ENCODE data around the gene ARAP1.

The ARAP1 gene

DNA sequence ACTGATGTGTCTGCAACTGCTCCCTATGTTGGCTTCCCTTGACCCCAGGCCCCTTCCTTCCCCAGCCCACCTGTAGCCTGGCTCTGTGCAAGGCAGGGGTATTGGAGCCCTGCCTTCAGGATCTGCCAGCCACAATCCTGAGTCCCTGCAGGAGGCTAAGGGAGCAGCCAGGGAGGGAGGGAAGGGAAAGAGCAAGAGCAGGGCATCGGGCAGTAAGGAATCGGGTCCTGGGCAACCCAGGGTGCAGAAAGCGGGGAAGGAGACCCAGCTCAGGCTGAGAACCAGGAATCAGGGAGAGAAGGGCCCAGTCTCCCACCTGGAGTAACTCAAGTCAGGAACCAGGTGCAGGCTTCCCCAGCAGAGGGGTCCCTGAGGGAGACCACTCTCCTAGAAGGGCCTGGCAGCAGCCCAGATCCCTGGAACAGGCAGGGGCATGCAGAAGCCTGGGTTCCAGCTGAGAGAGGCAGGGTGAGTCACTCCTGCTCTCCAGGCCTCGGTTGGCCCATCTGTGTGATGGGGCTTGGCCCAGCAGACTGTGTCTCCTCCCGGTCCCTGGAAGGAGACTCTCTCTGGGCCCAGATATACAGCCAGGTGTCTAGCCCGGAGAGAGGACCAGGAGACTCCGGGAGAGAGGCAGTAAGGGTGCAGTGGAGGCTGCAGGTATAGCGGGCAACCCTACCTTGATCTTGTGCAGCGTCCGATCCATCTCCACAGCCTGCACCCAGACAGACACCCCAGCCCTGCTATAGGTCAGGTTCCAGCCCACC is 28.3 kb upstream of the ARAP1 start:
- DNase-seq (ENCODE audit: low spot score) = no peak

DNA sequence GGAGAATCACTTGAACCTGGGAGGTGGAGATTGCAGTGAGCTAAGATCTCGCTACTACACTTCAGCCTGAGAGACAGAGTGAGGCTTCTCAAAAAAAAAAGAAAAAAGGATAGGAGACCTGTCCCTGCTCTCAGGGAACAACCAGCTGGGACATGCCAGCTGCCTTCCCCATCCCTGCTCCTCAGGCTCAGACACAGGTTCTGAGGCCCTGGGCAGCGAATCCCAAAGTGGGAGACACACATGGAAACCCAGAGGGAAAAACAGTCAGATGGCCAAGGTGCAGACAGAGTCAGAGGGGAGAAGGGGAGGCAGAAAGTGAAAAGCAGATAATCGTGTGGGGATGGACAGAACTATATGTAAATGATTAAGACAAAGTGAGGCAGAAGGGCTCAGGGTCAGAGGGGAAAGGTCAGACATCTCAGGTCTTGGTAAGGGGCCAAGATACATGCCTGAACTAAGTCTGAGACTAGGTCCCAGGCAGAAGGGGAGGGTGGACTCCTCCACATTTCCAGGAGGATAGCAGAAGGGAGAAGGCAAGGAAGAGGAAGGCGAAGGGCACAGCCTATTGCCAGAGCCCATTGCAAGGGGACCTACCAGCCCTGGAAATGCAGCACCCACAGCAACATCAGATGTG is 27.4 kb upstream of the ARAP1 start:
- DNase-seq (ENCODE audit: low spot score) = no peak

DNA sequence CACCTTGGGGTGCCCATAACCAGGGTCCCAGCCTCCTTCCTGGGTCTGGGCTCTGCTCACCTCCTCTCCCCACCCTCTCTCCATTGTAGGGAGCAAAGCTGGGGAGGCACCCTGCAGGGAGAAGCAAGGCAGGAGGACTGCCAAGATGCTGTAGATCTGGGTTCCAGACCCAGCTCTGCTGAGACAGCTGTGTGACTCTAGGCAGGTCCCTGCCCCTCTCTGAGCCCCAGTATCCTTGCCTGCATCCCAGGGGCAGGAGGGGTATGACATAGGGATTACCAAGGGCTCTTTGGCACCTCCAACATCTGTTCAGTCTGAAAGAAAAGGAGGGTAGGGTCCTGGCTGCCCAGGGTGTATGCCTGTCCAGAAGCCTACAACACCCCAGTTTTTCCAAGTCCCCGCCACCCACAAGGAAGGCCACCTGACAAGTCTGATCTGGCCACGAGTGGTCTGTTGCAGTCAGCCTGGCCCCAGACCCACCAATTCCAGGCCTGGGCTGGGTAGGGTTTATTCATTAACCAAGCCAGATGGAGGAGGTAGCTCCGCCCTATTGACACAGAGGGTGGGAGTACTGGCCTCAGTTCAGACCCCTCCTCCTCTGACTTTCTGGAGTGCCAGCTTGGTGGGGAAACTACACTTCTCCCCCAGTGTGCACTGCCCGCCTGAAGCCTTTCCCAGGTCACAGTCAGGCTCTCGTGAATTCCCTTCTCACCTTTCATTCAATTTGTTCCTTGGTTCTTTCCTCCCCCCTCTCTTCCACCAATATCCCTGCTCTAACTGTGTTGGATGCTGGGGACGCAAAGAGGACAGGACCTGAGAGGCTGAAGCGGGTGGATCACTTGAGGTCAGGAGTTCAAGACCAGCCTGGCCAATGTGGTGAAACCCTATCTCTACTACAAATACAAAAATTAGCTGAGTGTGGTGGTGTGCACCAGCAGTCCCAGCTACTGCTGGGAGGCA is 26.6 kb upstream of the ARAP1 start:
- DNase-seq (ENCODE audit: low spot score) = no peak

DNA sequence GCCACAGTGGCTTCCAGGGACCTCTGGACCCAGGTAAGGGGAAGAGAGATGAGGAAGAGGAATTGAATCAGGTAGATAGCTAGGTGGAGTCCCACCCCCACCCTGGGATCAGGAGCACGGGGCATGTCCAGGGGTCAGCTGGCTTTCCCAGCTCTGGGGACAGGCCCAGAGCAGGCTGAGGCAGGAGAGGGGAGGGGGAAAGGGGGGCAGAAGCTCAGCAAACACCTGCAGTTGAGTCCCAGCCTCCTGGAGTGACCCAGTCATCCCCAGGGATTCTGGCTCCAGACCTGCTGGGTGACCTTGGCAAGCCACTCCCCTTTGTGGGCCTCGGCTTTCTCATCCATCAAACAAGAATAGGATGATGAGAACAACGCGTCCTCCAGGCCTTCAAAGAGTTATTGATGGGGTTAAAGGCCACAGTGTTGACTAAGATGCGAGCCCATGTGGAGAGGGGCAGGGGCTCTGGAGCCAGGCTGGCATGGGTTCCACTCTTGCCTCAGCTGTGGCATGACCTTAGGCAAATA is 25.6 kb upstream of the ARAP1 start:
- peak; percentile 67 for DNase-seq (ENCODE audit: low spot score)

DNA sequence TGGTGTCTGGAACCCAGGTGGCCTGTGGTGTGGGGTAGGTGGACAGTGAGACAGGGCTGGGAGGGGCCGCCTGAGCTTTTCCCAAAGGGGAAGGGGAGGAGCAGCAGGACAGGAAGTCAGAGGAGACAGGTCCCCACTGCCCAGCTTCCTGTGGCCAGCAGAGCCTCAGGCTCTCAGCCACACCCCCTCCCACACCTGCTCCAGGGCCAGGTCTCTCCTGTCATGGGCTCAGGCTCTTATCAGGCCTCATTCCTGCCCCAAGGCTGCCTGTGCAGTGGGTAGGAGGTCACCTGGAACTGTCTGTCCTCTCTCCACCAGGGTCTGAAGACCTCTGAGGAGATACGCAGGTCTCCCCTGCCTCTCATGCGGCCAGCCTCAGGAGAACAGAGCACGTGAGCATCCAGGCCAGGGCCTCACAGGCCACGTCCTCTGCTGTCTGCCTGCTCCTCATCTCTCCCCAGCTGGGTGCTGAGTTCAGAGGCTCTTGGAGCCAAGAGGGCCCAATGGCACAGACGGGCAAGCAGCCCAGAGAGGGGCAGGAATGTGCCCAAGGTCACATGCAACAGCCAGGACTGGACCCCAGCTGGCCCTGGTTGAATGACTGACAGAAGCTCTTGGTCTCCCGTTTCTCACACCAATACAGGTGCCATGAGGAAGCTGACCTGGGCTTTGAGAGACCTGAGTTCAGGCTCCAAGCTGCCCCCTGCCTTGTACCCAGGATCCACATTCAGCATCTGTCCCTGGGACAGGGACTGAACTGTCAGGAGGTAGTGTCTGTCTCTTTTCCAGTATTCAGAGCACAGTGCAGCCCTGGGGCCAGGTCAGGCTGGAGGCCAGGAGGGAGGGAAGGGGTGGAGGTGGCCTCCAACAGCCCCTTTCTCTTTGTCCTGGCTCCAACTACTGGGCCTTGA is 24.9 kb upstream of the ARAP1 start:
- DNase-seq (ENCODE audit: low spot score) = no peak

DNA sequence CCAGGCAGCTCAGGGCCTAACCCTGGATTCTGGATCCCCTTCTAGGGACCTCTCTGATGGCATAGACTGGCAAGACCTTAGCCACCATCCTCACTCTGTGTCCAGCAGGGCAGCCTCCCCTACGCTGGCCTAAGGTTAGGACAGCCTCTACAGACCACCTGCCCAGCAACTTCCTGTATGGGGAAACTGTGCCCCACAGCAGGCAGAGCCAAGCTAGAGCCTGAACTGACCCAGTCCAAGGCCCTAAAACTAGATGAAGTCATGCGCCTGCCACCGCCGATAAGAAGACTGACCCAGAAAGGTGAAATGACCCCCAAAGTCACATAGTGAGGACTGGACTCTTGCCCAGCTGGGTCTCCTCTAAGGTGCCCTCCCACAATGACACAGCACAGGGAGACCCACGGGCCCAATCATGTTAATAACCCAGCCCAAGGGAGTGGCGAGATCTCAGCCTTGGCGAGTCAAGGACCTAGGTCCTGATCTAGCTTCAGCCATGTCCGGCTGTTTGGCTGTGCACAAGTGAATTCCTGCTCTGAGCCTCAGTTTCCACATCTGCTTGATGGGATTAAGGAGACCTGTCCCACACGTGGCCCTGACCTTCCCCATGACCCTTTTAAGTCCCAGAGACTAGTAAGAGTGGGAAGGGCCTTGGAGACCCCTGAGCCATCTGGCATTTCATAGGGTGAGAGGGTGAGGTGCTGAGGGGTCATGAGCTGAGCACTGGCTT is 24.1 kb upstream of the ARAP1 start:
- no peak for DNase-seq (ENCODE audit: low spot score)

DNA sequence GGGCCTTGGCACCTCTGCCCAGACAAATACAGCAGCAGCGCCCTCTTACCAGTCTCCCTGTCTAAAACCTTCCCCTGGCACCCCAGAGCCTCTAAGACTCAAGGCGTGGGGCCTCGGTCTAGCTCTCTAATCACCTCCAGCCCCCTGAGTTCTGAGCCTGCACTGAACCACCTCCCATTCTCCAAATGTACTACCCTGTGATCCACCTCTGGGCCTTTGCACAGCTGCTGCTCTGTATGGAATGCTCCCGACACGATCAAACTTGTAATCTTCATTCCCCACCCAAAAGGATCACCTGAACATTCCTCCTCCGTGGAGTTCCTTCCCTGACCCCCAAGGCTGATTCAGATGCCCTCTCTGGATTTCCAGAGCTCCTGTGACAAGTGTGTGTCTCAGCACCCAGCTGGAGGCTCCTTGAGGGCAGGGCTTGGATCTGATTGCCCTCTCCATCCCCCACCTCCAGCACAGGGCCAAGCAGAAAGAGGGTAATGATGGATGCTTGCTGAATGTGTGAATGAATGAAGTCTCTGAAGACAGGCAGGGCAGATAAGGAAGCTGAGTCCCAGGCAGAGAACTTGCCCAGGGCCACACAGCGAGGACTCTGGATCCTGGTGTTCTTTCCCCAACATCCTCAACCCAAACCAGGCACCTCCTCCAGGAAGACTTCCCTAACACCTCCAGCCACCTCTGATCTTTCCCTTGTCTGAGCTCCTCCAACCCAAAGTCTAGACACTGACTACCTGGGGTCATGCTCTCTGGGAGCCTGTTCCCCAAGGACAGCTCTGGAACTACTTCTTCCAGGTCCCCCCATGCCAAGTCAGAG is 23.3 kb upstream of the ARAP1 start:
- DNase-seq (ENCODE audit: low spot score) = no peak

DNA sequence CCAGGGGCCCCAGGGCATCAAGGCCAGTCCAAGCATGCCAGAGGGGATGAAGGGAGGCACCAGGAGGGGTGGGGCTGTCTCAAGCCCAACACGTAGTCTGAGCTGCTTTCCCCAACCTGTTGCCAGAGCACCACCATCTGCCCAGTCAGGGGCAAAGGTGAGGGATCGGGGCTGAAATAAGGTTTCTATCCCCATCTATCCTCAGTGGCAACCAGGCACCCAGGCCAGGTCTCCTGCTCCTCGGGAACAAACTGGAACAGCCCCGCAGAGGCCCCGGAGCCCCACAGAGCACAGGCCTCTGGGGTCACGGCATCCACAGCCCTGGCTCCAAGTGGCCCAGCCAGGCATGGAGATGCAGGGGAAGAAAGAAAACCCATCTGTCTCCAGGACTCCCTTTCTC is 22.3 kb upstream of the ARAP1 start:
- no peak for DNase-seq (ENCODE audit: low spot score)

DNA sequence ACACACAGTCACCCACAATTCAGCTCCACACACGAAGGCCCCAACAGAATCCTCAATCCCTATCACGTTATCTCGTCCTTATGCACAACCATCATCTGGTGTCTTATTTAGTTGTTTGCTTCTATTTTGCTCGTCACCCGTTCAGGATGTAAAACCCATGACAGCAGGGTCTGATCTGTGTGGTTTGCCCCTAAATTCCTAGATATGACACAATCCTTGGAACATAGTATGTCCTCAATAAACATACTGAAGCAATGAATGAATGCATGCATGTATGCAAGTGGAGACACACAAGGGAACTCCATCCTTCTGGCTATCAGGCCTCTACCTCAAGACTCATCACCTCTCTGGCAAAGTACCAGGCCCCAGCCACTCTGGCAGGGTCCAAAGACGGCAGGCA is 21.5 kb upstream of the ARAP1 start:
- no peak for DNase-seq (ENCODE audit: low spot score)

DNA sequence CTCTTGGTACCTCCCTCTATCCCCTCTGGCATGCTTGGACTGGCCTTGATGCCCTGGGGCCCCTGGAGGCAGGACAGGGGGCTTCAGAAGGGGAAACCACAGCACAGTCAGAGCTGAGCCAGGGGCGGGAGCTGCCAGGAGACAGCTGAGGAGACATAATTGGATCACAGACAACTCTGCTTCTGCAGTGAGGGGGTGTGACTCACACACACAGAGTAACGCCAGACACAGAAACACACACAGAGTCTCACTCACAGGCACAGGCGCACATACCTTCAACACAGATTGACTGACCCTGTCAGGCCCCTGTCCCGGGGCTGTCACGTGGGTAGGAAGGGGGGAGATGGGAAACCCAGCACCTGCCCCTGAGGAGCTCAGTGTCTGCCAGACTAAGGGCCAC is 21.1 kb upstream of the ARAP1 start:
- peak; percentile 92 for DNase-seq (ENCODE audit: low spot score)

DNA sequence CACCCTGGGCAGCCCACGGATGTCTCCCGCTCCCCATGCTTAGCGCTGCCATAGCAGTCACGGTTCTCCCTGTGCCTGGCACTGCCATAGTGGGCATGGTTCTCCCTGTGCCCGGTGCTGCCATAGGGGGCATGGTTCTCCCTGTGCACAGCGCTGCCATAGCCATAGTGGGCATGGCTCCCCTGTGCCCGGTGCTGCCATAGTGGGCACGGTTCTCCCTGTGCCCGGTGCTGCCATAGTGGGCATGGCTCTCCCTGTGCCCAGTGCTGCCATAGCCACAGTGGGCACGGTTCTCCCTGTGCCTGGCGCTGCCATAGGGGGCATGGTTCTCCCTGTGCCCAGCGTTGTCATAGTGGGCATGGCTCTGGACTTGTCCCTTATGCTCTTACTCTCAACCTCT is 19.9 kb upstream of the ARAP1 start:
- no peak for DNase-seq (ENCODE audit: low spot score)

DNA sequence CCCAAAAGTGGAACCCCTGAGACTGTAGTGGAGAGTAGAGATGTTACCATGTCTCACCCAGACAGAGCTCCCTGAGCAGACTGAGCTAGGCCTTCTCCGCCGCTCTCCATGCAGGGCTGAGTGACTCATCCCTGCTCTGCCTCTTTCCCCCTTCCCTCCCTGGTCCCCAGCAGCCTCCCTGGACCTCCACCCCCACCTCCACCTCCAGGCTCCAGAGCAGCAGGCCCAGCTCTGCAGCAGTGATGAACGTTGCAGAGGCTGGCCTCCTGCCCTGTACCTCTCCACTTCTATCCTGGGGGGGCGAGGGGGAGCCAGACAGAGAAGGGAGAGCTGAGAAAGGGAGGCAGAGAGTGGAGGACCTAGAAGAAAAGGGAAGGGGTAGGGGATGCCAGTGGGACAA is 19.3 kb upstream of the ARAP1 start:
- DNase-seq (ENCODE audit: low spot score) = no peak

DNA sequence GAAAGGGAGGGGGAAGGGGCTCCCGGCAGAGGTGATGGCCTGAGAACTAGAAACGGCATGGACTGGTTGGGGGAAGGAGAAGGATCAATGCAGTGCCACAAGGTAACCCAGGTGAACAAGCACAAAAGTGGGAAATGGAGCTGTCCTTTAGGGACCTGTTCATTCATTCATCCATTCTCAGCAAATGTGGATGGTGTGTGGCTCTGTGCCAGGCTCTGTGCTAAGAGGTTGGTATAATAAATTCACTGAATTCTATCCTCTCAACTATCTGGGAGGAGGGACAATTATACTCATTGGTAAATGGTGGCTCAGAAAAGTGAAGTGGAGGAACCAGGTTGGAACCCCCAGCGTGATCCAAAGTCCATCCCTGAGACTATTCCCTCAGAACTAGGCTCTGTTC is 18.6 kb upstream of the ARAP1 start:
- no peak for DNase-seq (ENCODE audit: low spot score)

DNA sequence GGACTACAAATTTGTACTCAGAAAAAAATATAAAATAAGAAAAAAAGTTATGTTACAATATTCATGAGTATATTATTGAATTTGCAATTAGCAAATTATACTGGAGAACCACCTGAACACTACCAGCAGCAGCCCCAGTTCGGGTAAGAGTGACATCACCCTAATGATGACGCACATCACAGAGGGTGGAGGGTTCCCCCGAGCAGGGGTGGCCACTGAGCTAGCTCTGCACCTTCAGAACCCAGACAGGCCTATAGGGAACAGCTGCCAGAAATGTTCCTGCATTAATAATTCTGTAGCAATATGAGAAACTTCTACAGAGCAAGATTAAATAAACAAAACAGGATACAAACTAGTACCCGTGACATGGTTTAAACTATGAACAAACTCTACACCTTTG is 17.5 kb upstream of the ARAP1 start:
- DNase-seq (ENCODE audit: low spot score) = no peak

DNA sequence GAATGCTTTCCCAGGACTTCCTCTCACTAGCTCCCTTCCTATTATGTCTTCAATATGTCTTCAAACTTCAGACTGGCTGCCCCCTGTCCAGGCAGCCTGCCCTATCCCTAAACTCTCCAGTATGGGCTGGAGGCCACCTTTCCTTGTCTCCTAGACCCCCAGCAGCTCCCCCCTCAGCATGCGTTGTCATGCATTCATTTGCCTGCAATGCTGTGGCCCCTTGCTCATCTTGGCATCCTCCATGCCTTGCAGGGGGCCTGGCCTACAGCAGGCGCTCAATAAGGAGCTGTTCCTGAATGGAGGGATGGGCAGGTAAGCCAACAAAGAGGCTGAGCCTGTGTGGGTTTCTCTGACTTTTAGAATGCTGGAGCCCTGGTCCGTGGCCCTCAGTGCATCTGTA is 16.4 kb upstream of the ARAP1 start:
- no peak for DNase-seq (ENCODE audit: low spot score)

DNA sequence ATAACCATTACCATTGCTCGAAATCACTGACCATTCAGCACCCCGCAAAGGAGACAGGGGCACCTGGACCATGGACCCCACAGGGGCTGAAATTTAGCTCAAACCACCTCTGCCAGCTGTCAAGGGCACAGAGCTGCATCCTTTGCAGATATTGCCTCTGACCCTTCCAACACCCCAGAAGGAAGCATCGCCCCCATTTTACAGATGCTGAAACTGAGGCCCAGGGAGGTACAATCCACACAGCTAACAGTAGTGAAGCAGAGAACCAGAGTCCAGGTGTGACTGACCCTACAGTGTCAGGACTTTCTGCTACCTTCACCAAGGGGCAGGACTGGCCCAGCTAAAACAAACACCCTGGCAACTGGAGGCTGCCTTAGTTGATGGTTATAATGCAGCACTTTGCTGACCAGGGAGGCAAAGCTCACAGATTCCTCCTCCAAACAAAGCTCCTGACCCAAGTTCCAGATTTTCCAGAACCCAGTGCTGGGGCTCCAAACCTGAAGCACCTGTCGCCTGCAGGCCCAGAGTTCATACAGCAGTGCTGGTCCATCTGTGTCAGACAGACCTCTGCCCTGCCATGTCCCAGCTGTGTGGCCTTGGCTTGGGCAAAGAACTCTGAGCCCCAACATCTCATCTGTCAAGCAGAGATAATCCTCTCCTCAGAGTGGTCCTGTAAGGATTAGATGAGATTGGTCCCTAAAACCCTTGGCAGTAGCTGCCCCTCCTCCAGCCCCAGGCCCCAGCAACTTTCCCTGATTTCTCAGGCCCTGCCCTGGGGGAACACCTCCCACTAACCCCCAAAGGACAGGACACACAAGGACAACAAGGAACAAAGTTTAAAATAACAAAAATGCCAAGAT is 15.2 kb upstream of the ARAP1 start:
- no peak for DNase-seq (ENCODE audit: low spot score)

DNA sequence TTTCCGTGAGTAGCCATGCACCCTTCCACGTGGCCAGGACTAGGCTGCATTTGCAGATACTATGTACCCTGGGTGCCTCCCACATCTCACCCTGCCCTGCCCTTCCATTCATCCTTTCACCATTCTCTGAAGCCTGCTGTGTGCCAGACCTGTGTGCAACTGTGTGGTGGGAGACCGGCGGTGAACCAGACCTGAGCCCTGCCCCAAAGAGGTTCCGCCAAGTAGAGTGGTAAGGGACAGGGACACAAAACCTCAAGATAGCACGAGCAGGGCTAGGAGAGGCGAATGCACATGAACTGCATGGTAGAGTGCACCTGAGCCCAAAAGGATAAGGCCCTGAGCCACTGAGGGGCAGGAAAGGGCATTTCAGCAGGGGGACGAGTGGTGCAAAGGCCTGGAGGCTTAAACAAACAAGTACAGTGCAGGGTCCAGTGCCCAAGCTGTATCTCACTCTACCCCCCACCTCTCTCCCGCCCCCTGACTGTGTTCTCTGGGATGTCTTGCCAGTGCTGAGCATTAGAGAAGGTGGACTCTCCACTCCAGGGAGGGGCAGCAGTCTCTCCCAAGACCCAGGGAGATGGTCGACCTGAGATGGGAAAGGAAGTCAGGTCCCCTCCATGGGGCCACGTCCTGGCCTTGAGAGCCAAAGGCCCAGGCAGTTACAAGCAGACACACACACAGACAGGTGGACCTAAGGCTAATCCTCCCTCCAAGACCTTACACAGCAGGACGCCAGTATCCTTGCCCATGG is 14.1 kb upstream of the ARAP1 start:
- no peak for DNase-seq (ENCODE audit: low spot score)

DNA sequence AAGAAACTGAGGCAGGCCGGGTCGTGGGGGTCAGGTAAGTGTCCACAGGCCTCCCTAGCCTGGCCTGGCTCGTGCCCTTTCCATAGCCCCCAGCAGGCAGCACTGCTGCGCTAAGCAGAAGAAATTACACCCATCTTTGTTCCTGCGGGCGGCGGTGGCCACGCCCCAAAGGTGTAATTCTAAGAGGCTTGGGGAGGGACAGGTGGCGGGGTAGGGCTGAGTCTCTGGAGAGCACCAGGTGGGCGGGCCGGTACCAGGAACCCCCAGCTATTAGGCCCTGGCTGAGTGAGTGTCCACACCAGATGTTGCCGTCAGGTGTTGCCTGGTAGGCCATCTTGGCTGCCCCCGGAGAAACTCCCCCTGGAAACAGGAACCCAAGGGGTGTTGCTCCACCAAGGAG is 12.3 kb upstream of the ARAP1 start:
- DNase-seq (ENCODE audit: low spot score) = no peak

All from SK-N-DZ (cell line).